ENCODE results near the gene ANKZF1. TPM values are rescaled to one million over a fixed set of nuclear protein-coding genes. Genes with fewer than 3 reads are reported as not detected.

The ANKZF1 gene
- total and polyA plus RNA-seq, 2 of the 8 experiments (the other 6 are each of a cell fraction or from before 2014, with no cell fraction given), result 32.5 to 50.1 TPM

DNA sequence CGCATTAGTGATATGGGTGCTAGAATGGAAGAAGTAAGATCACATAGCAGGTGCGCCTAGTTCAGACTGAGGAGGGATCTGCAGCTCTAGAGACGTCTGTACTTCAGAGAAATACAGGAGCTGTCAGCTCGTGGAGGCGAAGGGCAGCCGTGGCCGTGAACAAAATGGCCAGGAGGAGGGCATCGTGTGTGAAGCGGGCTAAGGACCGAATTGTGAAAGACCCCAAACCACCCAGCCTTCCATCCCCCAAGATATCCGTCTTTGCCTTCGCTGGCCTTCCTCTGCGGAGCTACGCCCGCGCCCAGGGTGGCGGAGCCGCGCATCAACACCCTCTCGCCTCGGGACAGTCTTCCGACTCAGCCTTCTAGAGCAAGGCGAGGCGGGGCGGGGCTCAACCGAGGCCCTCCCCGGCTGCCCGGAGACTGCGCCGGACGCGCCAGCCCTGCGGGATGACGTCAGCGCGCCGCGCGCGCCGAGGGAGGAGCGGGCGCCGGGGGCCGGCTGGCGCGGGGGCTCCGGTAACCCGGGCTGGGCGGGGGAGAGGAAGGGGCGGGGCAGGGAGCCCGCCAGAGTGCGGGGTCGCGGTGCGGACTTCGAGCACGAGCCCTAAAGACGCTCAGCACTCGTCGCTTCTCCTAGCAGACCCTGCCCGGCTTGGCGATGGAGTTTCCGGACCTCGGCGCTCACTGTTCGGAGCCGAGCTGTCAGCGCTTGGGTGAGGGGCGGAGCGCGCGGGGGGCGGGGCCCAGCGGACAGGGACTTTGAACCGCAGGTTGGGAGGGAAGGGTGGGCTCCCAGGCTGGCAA, 23.1 kb upstream of the ANKZF1 start, which contains the start of gene ZFAND2B (continued):
- TF ChIP-seq CTBP2 (IDR thresholded peaks at IDR 0.05; ENCODE audit: borderline replicate concordance, insufficient read depth, insufficient read length, low read length) (no peak), ZNF274 (IDR thresholded peaks at IDR 0.05; ENCODE audit: borderline replicate concordance, extremely low read depth, low read length) (no peak), CHD2 (IDR thresholded peaks at IDR 0.05; ENCODE audit: low read length) (no peak), TAF7 (optimal IDR thresholded peaks at IDR 0.05; ENCODE audit: borderline replicate concordance, low read depth, low read length) (peak; percentile 73), MAFK (IDR thresholded peaks at IDR 0.05; ENCODE audit: low read depth, low read length) (no peak), EGR1 (IDR thresholded peaks at IDR 0.05; ENCODE audit: borderline replicate concordance, low read depth, low read length) (no peak), TAF1 (IDR thresholded peaks at IDR 0.05; ENCODE audit: low read depth, low read length) (peak; percentile 88), BRCA1 (IDR thresholded peaks at IDR 0.05; ENCODE audit: low read depth, low read length) (no peak), SAP30 (IDR thresholded peaks at IDR 0.05; ENCODE audit: insufficient read depth, insufficient replicate concordance, low read length) (peak; percentile 54), BACH1 (IDR thresholded peaks at IDR 0.05; ENCODE audit: low read length) (no peak), SIX5 (IDR thresholded peaks at IDR 0.05; ENCODE audit: low read depth, low read length) (no peak), HDAC2 (IDR thresholded peaks at IDR 0.05; ENCODE audit: borderline replicate concordance in 1 of 2, low read depth in 2 of 2, low read length in 2 of 2) (peak in 1 of 2 experiments; percentile 16; a peak in 1 of 4 replicates), CHD1 (IDR thresholded peaks at IDR 0.05; ENCODE audit: low read depth, low read length) (no peak), BCL11A (IDR thresholded peaks at IDR 0.05; ENCODE audit: low read depth in 2 of 2, low read length in 2 of 2) (no peak), GTF2F1 (IDR thresholded peaks at IDR 0.05; ENCODE audit: borderline replicate concordance, low read depth, low read length) (no peak), CREB1 (IDR thresholded peaks at IDR 0.05) (peak; percentile 87), RFX5 (IDR thresholded peaks at IDR 0.05; ENCODE audit: borderline replicate concordance, low read depth, low read length) (no peak)
- TF ChIP-seq, protein P1, sequence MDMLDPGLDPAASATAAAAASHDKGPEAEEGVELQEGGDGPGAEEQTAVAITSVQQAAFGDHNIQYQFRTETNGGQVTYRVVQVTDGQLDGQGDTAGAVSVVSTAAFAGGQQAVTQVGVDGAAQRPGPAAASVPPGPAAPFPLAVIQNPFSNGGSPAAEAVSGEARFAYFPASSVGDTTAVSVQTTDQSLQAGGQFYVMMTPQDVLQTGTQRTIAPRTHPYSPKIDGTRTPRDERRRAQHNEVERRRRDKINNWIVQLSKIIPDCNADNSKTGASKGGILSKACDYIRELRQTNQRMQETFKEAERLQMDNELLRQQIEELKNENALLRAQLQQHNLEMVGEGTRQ (IDR thresholded peaks at IDR 0.05; ENCODE audit: low read length), result no peak
- TF ChIP-seq, protein P2, sequence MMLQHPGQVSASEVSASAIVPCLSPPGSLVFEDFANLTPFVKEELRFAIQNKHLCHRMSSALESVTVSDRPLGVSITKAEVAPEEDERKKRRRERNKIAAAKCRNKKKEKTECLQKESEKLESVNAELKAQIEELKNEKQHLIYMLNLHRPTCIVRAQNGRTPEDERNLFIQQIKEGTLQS (IDR thresholded peaks at IDR 0.05; ENCODE audit: insufficient read depth, low read depth, low read length), result no peak
- TF ChIP-seq, protein P3, sequence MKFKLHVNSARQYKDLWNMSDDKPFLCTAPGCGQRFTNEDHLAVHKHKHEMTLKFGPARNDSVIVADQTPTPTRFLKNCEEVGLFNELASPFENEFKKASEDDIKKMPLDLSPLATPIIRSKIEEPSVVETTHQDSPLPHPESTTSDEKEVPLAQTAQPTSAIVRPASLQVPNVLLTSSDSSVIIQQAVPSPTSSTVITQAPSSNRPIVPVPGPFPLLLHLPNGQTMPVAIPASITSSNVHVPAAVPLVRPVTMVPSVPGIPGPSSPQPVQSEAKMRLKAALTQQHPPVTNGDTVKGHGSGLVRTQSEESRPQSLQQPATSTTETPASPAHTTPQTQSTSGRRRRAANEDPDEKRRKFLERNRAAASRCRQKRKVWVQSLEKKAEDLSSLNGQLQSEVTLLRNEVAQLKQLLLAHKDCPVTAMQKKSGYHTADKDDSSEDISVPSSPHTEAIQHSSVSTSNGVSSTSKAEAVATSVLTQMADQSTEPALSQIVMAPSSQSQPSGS (IDR thresholded peaks at IDR 0.05; ENCODE audit: low read length), result no peak
